Neural progenitor cell (in vitro differentiated cells): Measurements from ENCODE around the gene C12orf42. TPM values are rescaled to one million over a fixed set of nuclear protein-coding genes. Genes with fewer than 3 reads are reported as not detected.

ENCODE experiments used
- DNase-seq: peaks from one replicate; pipeline ENCODE4 v3.0.0-alpha.2; 2016; ENCODE audit warnings: low spot score
- H2AFZ ChIP-seq: fragments of 200-600 bp; sonication (generic); replicated peaks from 2 replicates; pipeline ENCODE4 v1.6.1; 2016; ENCODE audit warnings: antibody characterized with exemption
- H3F3A ChIP-seq: fragments of 200-600 bp; sonication (generic); 2 replicates; pipeline ENCODE4 v1.6.1; 2016; ENCODE audit warnings: antibody characterized with exemption, low read depth
- H3K27ac ChIP-seq: fragments of 200-600 bp; sonication (generic); 2 replicates; pipeline ENCODE4 v1.5.1; 2016; ENCODE audit warnings: mild to moderate bottlenecking
- H3K27me3 ChIP-seq: fragments of 200-600 bp; sonication (generic); 2 replicates; pipeline ENCODE4 v1.6.1; 2016; ENCODE audit warnings: mild to moderate bottlenecking, moderate library complexity
- H3K36me3 ChIP-seq: fragments of 200-600 bp; sonication (generic); 2 replicates; pipeline ENCODE4 v1.5.1; 2016
- H3K4me1 ChIP-seq: fragments of 200-600 bp; sonication (generic); 2 replicates; pipeline ENCODE4 v1.6.1; 2016; ENCODE audit warnings: mixed run types
- H3K4me2 ChIP-seq: fragments of 200-600 bp; sonication (generic); 2 replicates; pipeline ENCODE4 v1.6.1; 2016
- H3K4me3 ChIP-seq: fragments of 200-600 bp; sonication (generic); 2 replicates; pipeline ENCODE4 v1.5.1; 2016
- H3K79me2 ChIP-seq: fragments of 200-600 bp; sonication (generic); 2 replicates; pipeline ENCODE4 v1.6.1; 2016; ENCODE audit warnings: low read depth
- H3K9ac ChIP-seq: fragments of 200-600 bp; sonication (generic); 2 replicates; pipeline ENCODE4 v1.6.1; 2016
- H3K9me3 ChIP-seq: fragments of 200-600 bp; sonication (generic); 2 replicates; pipeline ENCODE4 v1.5.1; 2016; ENCODE audit warnings: low read depth
- H4K20me1 ChIP-seq: fragments of 200-600 bp; sonication (generic); 2 replicates; pipeline ENCODE4 v1.6.1; 2016; ENCODE audit warnings: low read depth
- H3K27ac Mint-ChIP-seq: 3 replicates; pipeline ENCODE4 v1.8.0; 2021; ENCODE audit warnings: mixed read lengths
- H3K27me3 Mint-ChIP-seq: 2 replicates; pipeline ENCODE4 v1.8.0; 2022; ENCODE audit warnings: low read depth, mild to moderate bottlenecking, inconsistent platforms, moderate library complexity, mixed read lengths; ENCODE audit not compliant: insufficient read depth
- H3K36me3 Mint-ChIP-seq: 3 replicates; pipeline ENCODE4 v1.8.0; 2021; ENCODE audit warnings: mixed read lengths
- H3K4me1 Mint-ChIP-seq: 3 replicates; pipeline ENCODE4 v1.8.0; 2021; ENCODE audit warnings: mixed read lengths
- H3K4me3 Mint-ChIP-seq: 3 replicates; pipeline ENCODE4 v1.8.0; 2021; ENCODE audit warnings: mild to moderate bottlenecking, moderate library complexity, mixed read lengths
- H3K9me3 Mint-ChIP-seq: 3 replicates; pipeline ENCODE4 v1.8.0; 2020; ENCODE audit warnings: mixed read lengths
- EZH2 ChIP-seq: fragments of 200-600 bp; sonication (generic); IDR thresholded peaks from 2 replicates; pipeline ENCODE4 v1.6.1; 2017; ENCODE audit warnings: antibody characterized with exemption, mild to moderate bottlenecking, moderate library complexity
- EZH2phosphoT487 ChIP-seq: fragments of 200-600 bp; sonication (generic); IDR thresholded peaks from 2 replicates; pipeline ENCODE4 v1.6.1; 2017; ENCODE audit warnings: antibody characterized with exemption
- total RNA-seq: library from RNA; depleted of rRNA; stranded (reverse); fragments of >200 nt; gene quantifications from 2 replicates; pipeline ENCODE4 v1.2.3, GENCODE V29; 2015; ENCODE audit warnings: low replicate concordance
- TF ChIP-seq, protein P1 (sequence below): fragments of 200-600 bp; sonication (generic); IDR thresholded peaks from 2 replicates; pipeline ENCODE4 v1.5.1; 2017; ENCODE audit warnings: antibody characterized with exemption, mild to moderate bottlenecking

C12orf42 gene
- total RNA-seq, 1 donor from 2014 or later: 1.1 TPM

DNA sequence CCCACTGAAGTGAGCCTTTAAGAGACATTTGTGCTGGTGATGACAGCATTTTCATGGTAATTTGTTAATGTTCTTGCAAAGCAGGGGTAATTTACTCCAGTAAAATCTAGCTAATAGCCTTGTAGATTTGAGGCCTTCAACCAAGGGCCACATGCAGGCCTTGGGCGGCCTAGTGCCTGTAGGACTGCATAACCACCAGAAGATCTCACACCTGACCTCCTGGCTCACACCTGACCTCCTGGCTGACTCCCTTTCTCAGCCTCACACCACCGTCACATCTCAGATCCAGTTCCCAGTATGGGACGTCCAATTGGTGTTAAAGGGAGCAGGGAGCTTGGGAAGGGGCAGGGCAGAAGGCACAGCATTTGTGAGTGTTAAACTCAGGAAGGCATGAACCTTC lies 26.9 kb downstream of the C12orf42 start:
- Histone ChIP-seq H3K4me2 (no peak overlapping the region), H3K36me3 (no peaks in the 10 kb centered on the region), H3K79me2 (no peaks in the 10 kb centered on the region), H3K4me3 (no peak overlapping the region), H3K4me1 (no peaks in the 10 kb centered on the region), H3K9ac (no peak overlapping the region), H3K27ac (no peak overlapping the region), H2AFZ (no peak overlapping the region), H4K20me1 (no peaks in the 10 kb centered on the region), H3F3A (no peaks in the 10 kb centered on the region), H3K27me3 (no peaks in the 10 kb centered on the region), H3K9me3 (no peaks in the 10 kb centered on the region)
- Mint-ChIP-seq H3K27me3 (peaks cover 8% of the 10 kb centered on the region), H3K27ac (no peak overlapping the region), H3K36me3 (peaks cover 4% of the 10 kb centered on the region), H3K4me1 (peaks cover 2% of the 10 kb centered on the region), H3K4me3 (no peak overlapping the region), H3K9me3 (peaks cover 22% of the 10 kb centered on the region)
- TF ChIP-seq, protein P1, sequence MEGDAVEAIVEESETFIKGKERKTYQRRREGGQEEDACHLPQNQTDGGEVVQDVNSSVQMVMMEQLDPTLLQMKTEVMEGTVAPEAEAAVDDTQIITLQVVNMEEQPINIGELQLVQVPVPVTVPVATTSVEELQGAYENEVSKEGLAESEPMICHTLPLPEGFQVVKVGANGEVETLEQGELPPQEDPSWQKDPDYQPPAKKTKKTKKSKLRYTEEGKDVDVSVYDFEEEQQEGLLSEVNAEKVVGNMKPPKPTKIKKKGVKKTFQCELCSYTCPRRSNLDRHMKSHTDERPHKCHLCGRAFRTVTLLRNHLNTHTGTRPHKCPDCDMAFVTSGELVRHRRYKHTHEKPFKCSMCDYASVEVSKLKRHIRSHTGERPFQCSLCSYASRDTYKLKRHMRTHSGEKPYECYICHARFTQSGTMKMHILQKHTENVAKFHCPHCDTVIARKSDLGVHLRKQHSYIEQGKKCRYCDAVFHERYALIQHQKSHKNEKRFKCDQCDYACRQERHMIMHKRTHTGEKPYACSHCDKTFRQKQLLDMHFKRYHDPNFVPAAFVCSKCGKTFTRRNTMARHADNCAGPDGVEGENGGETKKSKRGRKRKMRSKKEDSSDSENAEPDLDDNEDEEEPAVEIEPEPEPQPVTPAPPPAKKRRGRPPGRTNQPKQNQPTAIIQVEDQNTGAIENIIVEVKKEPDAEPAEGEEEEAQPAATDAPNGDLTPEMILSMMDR: no peak
- no peak for DNase-seq

DNA sequence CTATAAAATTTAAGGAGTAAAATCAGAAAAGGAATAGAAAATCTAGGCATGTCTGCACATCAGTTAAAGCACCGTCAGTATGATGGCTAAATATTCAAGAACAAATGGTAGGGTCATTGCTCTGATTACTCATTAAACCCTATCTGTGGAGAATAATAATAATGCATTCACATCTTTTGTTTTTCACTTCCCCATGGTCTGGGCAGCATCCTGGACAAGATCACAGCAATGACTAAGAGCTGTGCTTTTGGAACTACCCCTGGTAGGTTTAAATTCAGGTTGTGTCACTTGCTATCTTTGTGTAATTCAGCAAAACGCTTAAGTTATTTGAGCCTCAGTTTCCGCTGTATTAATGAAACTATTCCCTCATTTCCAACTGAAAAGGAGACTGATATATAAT lies 33.1 kb downstream of the C12orf42 start:
- H3K27ac Mint-ChIP-seq: no peak overlapping the region
- H3K79me2 ChIP-seq: no peaks in the 10 kb centered on the region

DNA sequence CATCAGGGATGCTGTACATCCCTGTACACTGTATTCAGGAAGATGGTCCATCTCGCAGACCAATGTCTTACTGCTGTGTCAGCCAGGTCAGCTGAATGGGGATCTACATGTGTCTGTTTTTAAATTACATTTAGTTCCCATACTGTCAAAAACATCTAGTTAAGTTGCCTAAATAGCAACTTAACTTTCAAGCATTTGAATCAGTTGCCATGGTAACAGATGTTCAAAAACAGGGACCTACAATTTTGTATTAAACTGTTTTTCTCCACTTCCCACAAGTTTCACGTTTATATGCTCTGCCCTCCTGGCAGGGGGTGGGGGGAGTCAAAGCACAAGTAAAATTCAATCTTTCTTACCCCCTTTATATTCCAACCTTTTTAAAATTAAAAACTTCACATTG lies 38.3 kb downstream of the C12orf42 start:
- Histone ChIP-seq H2AFZ (no peak overlapping the region), H3K27ac (no peak overlapping the region), H3K4me2 (no peak overlapping the region), H3K79me2 (no peaks in the 10 kb centered on the region), H3K9ac (no peak overlapping the region), H3K36me3 (no peaks in the 10 kb centered on the region), H4K20me1 (no peaks in the 10 kb centered on the region), H3K9me3 (no peaks in the 10 kb centered on the region), H3K4me3 (no peak overlapping the region), H3K4me1 (no peaks in the 10 kb centered on the region), H3K27me3 (no peaks in the 10 kb centered on the region), H3F3A (no peaks in the 10 kb centered on the region)
- TF ChIP-seq EZH2phosphoT487 (no peak), EZH2 (no peak)
- TF ChIP-seq, protein P1: no peak
- Mint-ChIP-seq H3K27me3 (no peaks in the 10 kb centered on the region), H3K4me1 (peaks cover 10% of the 10 kb centered on the region), H3K36me3 (no peaks in the 10 kb centered on the region), H3K4me3 (no peak overlapping the region), H3K9me3 (no peaks in the 10 kb centered on the region), H3K27ac (no peak overlapping the region)
- no peak for DNase-seq

More for the DNA sequence above, 33.1 kb downstream of the C12orf42 start:
- Histone ChIP-seq H2AFZ (no peak overlapping the region), H3K27me3 (no peaks in the 10 kb centered on the region), H3K9me3 (no peaks in the 10 kb centered on the region), H3K9ac (no peak overlapping the region), H3K36me3 (no peaks in the 10 kb centered on the region), H4K20me1 (no peaks in the 10 kb centered on the region), H3K27ac (no peak overlapping the region), H3K4me3 (no peak overlapping the region), H3K4me1 (no peaks in the 10 kb centered on the region), H3K4me2 (no peak overlapping the region), H3F3A (no peaks in the 10 kb centered on the region)
- H3K9me3 Mint-ChIP-seq: peaks cover 17% of the 10 kb centered on the region
- DNase-seq: no peak
- no peak for TF ChIP-seq EZH2
- TF ChIP-seq, protein P1: no peak
- TF ChIP-seq EZH2phosphoT487: no peak
- no peak overlapping the region for H3K4me3 Mint-ChIP-seq
- H3K4me1 Mint-ChIP-seq: peaks cover 6% of the 10 kb centered on the region
- H3K27me3 Mint-ChIP-seq: peaks cover 10% of the 10 kb centered on the region
- peaks cover 4% of the 10 kb centered on the region for H3K36me3 Mint-ChIP-seq

DNA sequence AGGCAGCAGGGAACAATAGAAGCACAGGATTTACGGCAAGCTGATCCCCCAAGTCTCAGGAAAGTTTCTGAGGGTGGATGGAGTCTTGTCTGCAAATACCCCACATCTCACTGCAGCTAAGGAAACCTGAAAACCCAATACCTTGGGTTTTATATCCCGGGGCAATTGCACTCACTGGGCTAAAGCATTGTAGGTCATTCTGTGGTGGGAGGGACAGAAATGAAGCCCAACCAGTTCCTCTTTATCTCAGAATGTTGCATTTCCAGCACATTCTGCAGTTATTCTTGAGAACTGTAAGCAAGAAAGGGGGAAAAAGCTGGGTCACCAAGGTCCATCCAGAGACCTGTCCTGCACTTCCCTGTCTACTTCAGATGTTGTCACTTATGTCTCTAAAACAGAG lies 39.8 kb downstream of the C12orf42 start:
- Histone ChIP-seq H3K9me3 (no peaks in the 10 kb centered on the region), H2AFZ (peak overlapping the region; percentile 37), H3K4me3 (no peak overlapping the region), H4K20me1 (no peaks in the 10 kb centered on the region), H3K27ac (no peak overlapping the region), H3F3A (no peaks in the 10 kb centered on the region), H3K36me3 (no peaks in the 10 kb centered on the region), H3K9ac (no peak overlapping the region), H3K27me3 (no peaks in the 10 kb centered on the region), H3K79me2 (no peaks in the 10 kb centered on the region), H3K4me2 (no peak overlapping the region), H3K4me1 (no peaks in the 10 kb centered on the region)
- DNase-seq: no peak
- Mint-ChIP-seq H3K4me3 (no peak overlapping the region), H3K9me3 (no peaks in the 10 kb centered on the region), H3K27me3 (no peaks in the 10 kb centered on the region), H3K4me1 (peaks cover 10% of the 10 kb centered on the region), H3K36me3 (no peaks in the 10 kb centered on the region), H3K27ac (no peak overlapping the region)
- no peak for TF ChIP-seq EZH2phosphoT487
- TF ChIP-seq, protein P1: no peak
- TF ChIP-seq EZH2: no peak
